Neural progenitor cell (in vitro differentiated cells): ENCODE results near the gene TIGD2. TPM values are rescaled to one million over a fixed set of nuclear protein-coding genes. Genes with fewer than 3 reads are reported as not detected.

Experiments
- DNase-seq: peaks from one replicate; pipeline ENCODE4 v3.0.0-alpha.2; 2016; ENCODE audit warnings: low spot score
- H2AFZ ChIP-seq: fragments of 200-600 bp; sonication (generic); replicated peaks from 2 replicates; pipeline ENCODE4 v1.6.1; 2016; ENCODE audit warnings: antibody characterized with exemption
- H3F3A ChIP-seq: fragments of 200-600 bp; sonication (generic); 2 replicates; pipeline ENCODE4 v1.6.1; 2016; ENCODE audit warnings: antibody characterized with exemption, low read depth
- H3K27ac ChIP-seq: fragments of 200-600 bp; sonication (generic); 2 replicates; pipeline ENCODE4 v1.5.1; 2016; ENCODE audit warnings: mild to moderate bottlenecking
- H3K27me3 ChIP-seq: fragments of 200-600 bp; sonication (generic); 2 replicates; pipeline ENCODE4 v1.6.1; 2016; ENCODE audit warnings: mild to moderate bottlenecking, moderate library complexity
- H3K36me3 ChIP-seq: fragments of 200-600 bp; sonication (generic); 2 replicates; pipeline ENCODE4 v1.5.1; 2016
- H3K4me1 ChIP-seq: fragments of 200-600 bp; sonication (generic); 2 replicates; pipeline ENCODE4 v1.6.1; 2016; ENCODE audit warnings: mixed run types
- H3K4me2 ChIP-seq: fragments of 200-600 bp; sonication (generic); 2 replicates; pipeline ENCODE4 v1.6.1; 2016
- H3K4me3 ChIP-seq: fragments of 200-600 bp; sonication (generic); 2 replicates; pipeline ENCODE4 v1.5.1; 2016
- H3K79me2 ChIP-seq: fragments of 200-600 bp; sonication (generic); 2 replicates; pipeline ENCODE4 v1.6.1; 2016; ENCODE audit warnings: low read depth
- H3K9ac ChIP-seq: fragments of 200-600 bp; sonication (generic); 2 replicates; pipeline ENCODE4 v1.6.1; 2016
- H3K9me3 ChIP-seq: fragments of 200-600 bp; sonication (generic); 2 replicates; pipeline ENCODE4 v1.5.1; 2016; ENCODE audit warnings: low read depth
- H4K20me1 ChIP-seq: fragments of 200-600 bp; sonication (generic); 2 replicates; pipeline ENCODE4 v1.6.1; 2016; ENCODE audit warnings: low read depth
- H3K27ac Mint-ChIP-seq: 3 replicates; pipeline ENCODE4 v1.8.0; 2021; ENCODE audit warnings: mixed read lengths
- H3K27me3 Mint-ChIP-seq: 2 replicates; pipeline ENCODE4 v1.8.0; 2022; ENCODE audit warnings: low read depth, mild to moderate bottlenecking, inconsistent platforms, moderate library complexity, mixed read lengths; ENCODE audit not compliant: insufficient read depth
- H3K36me3 Mint-ChIP-seq: 3 replicates; pipeline ENCODE4 v1.8.0; 2021; ENCODE audit warnings: mixed read lengths
- H3K4me1 Mint-ChIP-seq: 3 replicates; pipeline ENCODE4 v1.8.0; 2021; ENCODE audit warnings: mixed read lengths
- H3K4me3 Mint-ChIP-seq: 3 replicates; pipeline ENCODE4 v1.8.0; 2021; ENCODE audit warnings: mild to moderate bottlenecking, moderate library complexity, mixed read lengths
- H3K9me3 Mint-ChIP-seq: 3 replicates; pipeline ENCODE4 v1.8.0; 2020; ENCODE audit warnings: mixed read lengths
- EZH2 ChIP-seq: fragments of 200-600 bp; sonication (generic); IDR thresholded peaks from 2 replicates; pipeline ENCODE4 v1.6.1; 2017; ENCODE audit warnings: antibody characterized with exemption, mild to moderate bottlenecking, moderate library complexity
- EZH2phosphoT487 ChIP-seq: fragments of 200-600 bp; sonication (generic); IDR thresholded peaks from 2 replicates; pipeline ENCODE4 v1.6.1; 2017; ENCODE audit warnings: antibody characterized with exemption
- total RNA-seq: library from RNA; depleted of rRNA; stranded (reverse); fragments of >200 nt; gene quantifications from 2 replicates; pipeline ENCODE4 v1.2.3, GENCODE V29; 2015; ENCODE audit warnings: low replicate concordance
- TF ChIP-seq, protein P1 (sequence below): fragments of 200-600 bp; sonication (generic); IDR thresholded peaks from 2 replicates; pipeline ENCODE4 v1.5.1; 2017; ENCODE audit warnings: antibody characterized with exemption, mild to moderate bottlenecking

The TIGD2 gene
- total RNA-seq, 1 donor from 2014 or later, result 28.1 TPM

DNA sequence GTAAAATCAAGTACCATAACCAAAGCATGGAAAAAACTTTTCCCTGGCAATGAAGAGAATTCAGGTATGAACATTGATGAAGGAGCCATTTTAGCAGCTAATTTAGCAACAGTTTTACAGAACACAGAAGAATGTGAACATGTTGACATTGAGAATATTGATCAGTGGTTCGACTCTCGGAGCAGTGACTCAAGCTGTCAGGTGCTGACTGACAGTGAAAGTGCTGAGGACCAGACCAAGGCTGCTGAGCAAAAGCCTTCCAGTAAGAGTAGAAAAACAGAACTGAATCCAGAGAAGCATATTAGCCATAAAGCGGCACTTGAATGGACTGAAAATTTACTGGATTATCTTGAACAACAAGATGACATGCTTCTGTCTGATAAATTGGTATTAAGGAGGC, 2.8 kb downstream of the TIGD2 start:
- Histone ChIP-seq H2AFZ (no peak overlapping the region), H3K27me3 (peaks cover 21% of the 10 kb centered on the region), H3K9me3 (no peaks in the 10 kb centered on the region), H3K4me2 (no peak overlapping the region), H4K20me1 (no peaks in the 10 kb centered on the region), H3K4me3 (no peak overlapping the region), H3F3A (peaks cover 8% of the 10 kb centered on the region), H3K27ac (no peak overlapping the region), H3K79me2 (peaks cover 24% of the 10 kb centered on the region), H3K4me1 (peaks cover 9% of the 10 kb centered on the region), H3K9ac (no peak overlapping the region), H3K36me3 (peaks cover 6% of the 10 kb centered on the region)
- no peak for DNase-seq
- H3K4me1 Mint-ChIP-seq, result peaks cover 17% of the 10 kb centered on the region
- TF ChIP-seq, protein P1, sequence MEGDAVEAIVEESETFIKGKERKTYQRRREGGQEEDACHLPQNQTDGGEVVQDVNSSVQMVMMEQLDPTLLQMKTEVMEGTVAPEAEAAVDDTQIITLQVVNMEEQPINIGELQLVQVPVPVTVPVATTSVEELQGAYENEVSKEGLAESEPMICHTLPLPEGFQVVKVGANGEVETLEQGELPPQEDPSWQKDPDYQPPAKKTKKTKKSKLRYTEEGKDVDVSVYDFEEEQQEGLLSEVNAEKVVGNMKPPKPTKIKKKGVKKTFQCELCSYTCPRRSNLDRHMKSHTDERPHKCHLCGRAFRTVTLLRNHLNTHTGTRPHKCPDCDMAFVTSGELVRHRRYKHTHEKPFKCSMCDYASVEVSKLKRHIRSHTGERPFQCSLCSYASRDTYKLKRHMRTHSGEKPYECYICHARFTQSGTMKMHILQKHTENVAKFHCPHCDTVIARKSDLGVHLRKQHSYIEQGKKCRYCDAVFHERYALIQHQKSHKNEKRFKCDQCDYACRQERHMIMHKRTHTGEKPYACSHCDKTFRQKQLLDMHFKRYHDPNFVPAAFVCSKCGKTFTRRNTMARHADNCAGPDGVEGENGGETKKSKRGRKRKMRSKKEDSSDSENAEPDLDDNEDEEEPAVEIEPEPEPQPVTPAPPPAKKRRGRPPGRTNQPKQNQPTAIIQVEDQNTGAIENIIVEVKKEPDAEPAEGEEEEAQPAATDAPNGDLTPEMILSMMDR, result no peak
- TF ChIP-seq EZH2 (no peak), EZH2phosphoT487 (no peak)
- H3K4me3 Mint-ChIP-seq, result no peak overlapping the region
- H3K9me3 Mint-ChIP-seq, result peaks cover 16% of the 10 kb centered on the region
- peaks cover 35% of the 10 kb centered on the region for H3K36me3 Mint-ChIP-seq
- no peak overlapping the region for H3K27ac Mint-ChIP-seq
- peaks cover 9% of the 10 kb centered on the region for H3K27me3 Mint-ChIP-seq

GRCh38 chr4:89117115-89117514, 5.8 kb downstream of the TIGD2 start:
- no peak overlapping the region for H3K27ac Mint-ChIP-seq
- H3K9me3 ChIP-seq, result no peaks in the 10 kb centered on the region
- DNase-seq, result no peak
- H3K36me3 Mint-ChIP-seq, result peaks cover 34% of the 10 kb centered on the region
- no peak overlapping the region for H3K4me3 ChIP-seq
- H3K4me1 ChIP-seq, result peaks cover 8% of the 10 kb centered on the region
- H3F3A ChIP-seq, result no peaks in the 10 kb centered on the region
- H3K27me3 Mint-ChIP-seq, result peaks cover 4% of the 10 kb centered on the region
- peaks cover 9% of the 10 kb centered on the region for H3K4me1 Mint-ChIP-seq
- H2AFZ ChIP-seq, result no peak overlapping the region
- peaks cover 16% of the 10 kb centered on the region for H3K9me3 Mint-ChIP-seq
- TF ChIP-seq EZH2phosphoT487 (no peak), EZH2 (no peak)
- TF ChIP-seq, protein P1, result no peak
- H3K79me2 ChIP-seq, result peaks cover 19% of the 10 kb centered on the region
- no peak overlapping the region for H3K4me3 Mint-ChIP-seq
- no peak overlapping the region for H3K9ac ChIP-seq
- H3K27me3 ChIP-seq, result no peaks in the 10 kb centered on the region
- H3K4me2 ChIP-seq, result no peak overlapping the region
- H3K36me3 ChIP-seq, result peaks cover 6% of the 10 kb centered on the region
- no peaks in the 10 kb centered on the region for H4K20me1 ChIP-seq
- no peak overlapping the region for H3K27ac ChIP-seq

DNA sequence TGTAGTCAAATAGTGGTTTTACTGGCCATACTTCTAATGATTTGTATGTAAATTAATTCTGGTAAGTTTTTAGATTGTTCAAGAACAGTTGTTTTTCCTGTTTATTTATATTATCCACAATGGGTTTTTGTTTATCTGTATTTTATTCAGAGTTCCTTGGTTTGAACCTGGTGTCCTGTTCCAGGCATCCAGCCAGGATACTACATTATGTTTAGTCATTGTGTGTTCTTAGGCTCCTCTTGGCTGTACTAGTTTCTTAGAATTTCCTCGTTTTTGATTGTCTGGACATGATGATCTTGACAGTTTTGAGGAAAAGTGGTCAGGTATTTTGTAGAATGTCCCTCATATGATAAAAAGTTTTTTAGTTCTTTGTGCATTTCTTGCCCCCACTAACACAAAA, 7.8 kb downstream of the TIGD2 start:
- no peak overlapping the region for H2AFZ ChIP-seq
- H3K27me3 ChIP-seq, result no peaks in the 10 kb centered on the region
- TF ChIP-seq EZH2, result no peak
- TF ChIP-seq, protein P1, result no peak
- TF ChIP-seq EZH2phosphoT487, result no peak
- H3K27ac ChIP-seq, result no peak overlapping the region
- no peak overlapping the region for H3K4me3 Mint-ChIP-seq
- H3K4me2 ChIP-seq, result no peak overlapping the region
- no peaks in the 10 kb centered on the region for H3K9me3 ChIP-seq
- no peak overlapping the region for H3K9ac ChIP-seq
- no peak overlapping the region for H3K27ac Mint-ChIP-seq
- peaks cover 7% of the 10 kb centered on the region for H3K9me3 Mint-ChIP-seq
- no peak overlapping the region for H3K4me3 ChIP-seq
- peaks cover 3% of the 10 kb centered on the region for H3K4me1 Mint-ChIP-seq
- H3K36me3 Mint-ChIP-seq, result peaks cover 20% of the 10 kb centered on the region
- H3F3A ChIP-seq, result no peaks in the 10 kb centered on the region
- H3K36me3 ChIP-seq, result peaks cover 6% of the 10 kb centered on the region
- no peaks in the 10 kb centered on the region for H3K4me1 ChIP-seq
- peaks cover 3% of the 10 kb centered on the region for H3K27me3 Mint-ChIP-seq
- H3K79me2 ChIP-seq, result peaks cover 2% of the 10 kb centered on the region
- DNase-seq, result no peak
- no peaks in the 10 kb centered on the region for H4K20me1 ChIP-seq
